Cardiac muscle cell (in vitro differentiated cells and primary cell): Measurements from ENCODE around the gene GAMT. TPM values are rescaled to one million over a fixed set of nuclear protein-coding genes. Genes with fewer than 3 reads are reported as not detected.

ENCODE experiments used
- DNase-seq, 2 donors: peaks; one replicate each; pipeline versions ENCODE4 v3.0.0 to v3.0.0-alpha.2; 2010 to 2017; ENCODE audit warnings: low read depth in 1 of 2, low spot score in 1 of 2
- H3K27ac ChIP-seq: fragments of 200-600 bp; sonication (generic); 2 replicates; pipeline ENCODE4 v1.5.1; 2016
- H3K27me3 ChIP-seq: fragments of 200-600 bp; sonication (generic); 2 replicates; pipeline ENCODE4 v1.6.0; 2016; ENCODE audit warnings: control low read depth
- H3K36me3 ChIP-seq: fragments of 200-600 bp; sonication (generic); 2 replicates; pipeline ENCODE4 v1.5.1; 2016; ENCODE audit warnings: control low read depth
- H3K4me1 ChIP-seq: fragments of 200-600 bp; sonication (generic); 2 replicates; pipeline ENCODE4 v1.8.1; 2017; ENCODE audit warnings: low read depth, mild to moderate bottlenecking, mixed run types
- H3K4me3 ChIP-seq: fragments of 200-600 bp; sonication (generic); 2 replicates; pipeline ENCODE4 v1.5.1; 2016; ENCODE audit warnings: mild to moderate bottlenecking
- H3K9me3 ChIP-seq: fragments of 200-600 bp; sonication (generic); 2 replicates; pipeline ENCODE4 v1.5.1; 2017; ENCODE audit warnings: low read depth, mild to moderate bottlenecking, control low read depth
- polyA plus RNA-seq: library from polyadenylated mRNA; unstranded; fragments of >200 nt; fragmentation: Nextera tagmentation; extraction: Ambion mirVana; gene quantifications from 2 replicates; pipeline ENCODE4 v1.2.1, GENCODE V29; 2016
- total RNA-seq: library from RNA; depleted of rRNA; stranded (reverse); fragments of >200 nt; gene quantifications from 2 replicates; pipeline ENCODE4 v1.2.3, GENCODE V29; 2016
- TF ChIP-seq, protein P1 (sequence below): IDR thresholded peaks from 2 replicates; pipeline ENCODE4 v1.5.1; 2012; ENCODE audit warnings: low read depth, mild to moderate bottlenecking, low read length

Gene GAMT
- total and polyA plus RNA-seq, 2 experiments from 2014 or later = 180 to 231 TPM

DNA sequence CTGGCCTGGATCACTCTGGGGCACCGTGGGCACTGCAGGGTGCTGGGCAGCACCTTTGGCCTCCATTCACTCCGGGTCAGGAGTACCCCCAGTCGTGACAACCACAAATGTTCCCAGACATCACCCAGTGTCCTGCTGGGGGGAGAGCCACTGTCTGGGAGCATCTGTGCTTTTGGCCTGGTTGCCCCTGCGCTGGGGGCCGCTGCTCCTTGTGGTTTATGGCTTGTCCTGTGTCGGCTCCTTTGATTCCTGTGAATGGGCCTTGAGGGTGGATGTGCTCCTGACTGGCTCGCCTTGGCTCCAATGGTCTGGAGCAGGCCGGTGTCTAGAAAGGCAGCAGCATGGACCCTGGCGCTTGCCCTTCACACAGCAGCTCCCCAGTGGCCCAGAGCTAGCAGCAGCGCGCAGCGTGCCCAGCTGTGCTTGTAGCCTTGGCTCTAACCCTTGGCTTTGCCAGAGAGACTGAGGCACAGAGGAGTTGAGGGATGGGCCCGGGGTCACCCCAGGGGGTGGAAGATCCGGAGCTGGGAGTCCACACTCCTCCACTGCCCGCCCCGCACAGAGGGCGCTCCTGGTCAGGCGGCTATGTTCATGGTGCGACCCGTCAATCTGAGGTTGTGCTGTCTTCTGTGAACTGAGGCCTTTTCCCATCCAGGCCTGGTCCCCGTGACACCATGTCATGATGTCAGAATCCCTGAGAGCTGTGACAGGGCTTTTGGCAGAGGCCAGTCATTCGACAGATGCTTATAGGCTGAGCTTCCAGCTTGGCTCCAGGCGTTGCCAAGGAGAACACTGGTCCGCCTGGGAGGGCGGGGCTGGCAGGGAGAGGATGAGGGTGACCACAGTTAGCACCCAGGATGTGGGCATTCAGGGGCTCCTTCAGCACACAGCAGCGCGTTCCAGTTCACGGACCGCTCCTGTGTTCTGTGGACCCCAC lies 10.2 kb upstream of the GAMT start:
- no peak overlapping the region for H3K4me3 ChIP-seq
- H3K9me3 ChIP-seq = no peaks in the 10 kb centered on the region
- H3K27ac ChIP-seq = peak overlapping the region; percentile 50
- H3K27me3 ChIP-seq = no peaks in the 10 kb centered on the region
- H3K4me1 ChIP-seq = peaks cover 29% of the 10 kb centered on the region
- TF ChIP-seq, protein P1, sequence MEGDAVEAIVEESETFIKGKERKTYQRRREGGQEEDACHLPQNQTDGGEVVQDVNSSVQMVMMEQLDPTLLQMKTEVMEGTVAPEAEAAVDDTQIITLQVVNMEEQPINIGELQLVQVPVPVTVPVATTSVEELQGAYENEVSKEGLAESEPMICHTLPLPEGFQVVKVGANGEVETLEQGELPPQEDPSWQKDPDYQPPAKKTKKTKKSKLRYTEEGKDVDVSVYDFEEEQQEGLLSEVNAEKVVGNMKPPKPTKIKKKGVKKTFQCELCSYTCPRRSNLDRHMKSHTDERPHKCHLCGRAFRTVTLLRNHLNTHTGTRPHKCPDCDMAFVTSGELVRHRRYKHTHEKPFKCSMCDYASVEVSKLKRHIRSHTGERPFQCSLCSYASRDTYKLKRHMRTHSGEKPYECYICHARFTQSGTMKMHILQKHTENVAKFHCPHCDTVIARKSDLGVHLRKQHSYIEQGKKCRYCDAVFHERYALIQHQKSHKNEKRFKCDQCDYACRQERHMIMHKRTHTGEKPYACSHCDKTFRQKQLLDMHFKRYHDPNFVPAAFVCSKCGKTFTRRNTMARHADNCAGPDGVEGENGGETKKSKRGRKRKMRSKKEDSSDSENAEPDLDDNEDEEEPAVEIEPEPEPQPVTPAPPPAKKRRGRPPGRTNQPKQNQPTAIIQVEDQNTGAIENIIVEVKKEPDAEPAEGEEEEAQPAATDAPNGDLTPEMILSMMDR = no peak
- peak in 1 of 2 donors; percentile 31 for DNase-seq
- H3K36me3 ChIP-seq = no peaks in the 10 kb centered on the region

- Histone ChIP-seq H3K9me3 (no peaks in the 10 kb centered on the region), H3K4me1 (peaks cover 23% of the 10 kb centered on the region), H3K4me3 (no peak overlapping the region), H3K36me3 (no peaks in the 10 kb centered on the region), H3K27ac (no peak overlapping the region), H3K27me3 (no peaks in the 10 kb centered on the region)
- DNase-seq = no peak
- TF ChIP-seq, protein P1 = no peak
These were observed 9.4 kb upstream of the GAMT start for GRCh38 chr19:1410789-1411188.

GRCh38 chr19:1410136-1410786 lies 8.9 kb upstream of the GAMT start:
- H3K27me3 ChIP-seq = no peaks in the 10 kb centered on the region
- DNase-seq = peak in 1 of 2 donors; percentile 44
- H3K4me1 ChIP-seq = peaks cover 18% of the 10 kb centered on the region
- no peaks in the 10 kb centered on the region for H3K9me3 ChIP-seq
- H3K36me3 ChIP-seq = no peaks in the 10 kb centered on the region
- no peak overlapping the region for H3K27ac ChIP-seq
- TF ChIP-seq, protein P1 = no peak
- H3K4me3 ChIP-seq = no peak overlapping the region

- DNase-seq = no peak
- peak overlapping the region; percentile 81 for H3K4me3 ChIP-seq
- H3K4me1 ChIP-seq = peaks cover 13% of the 10 kb centered on the region
These were observed 8.1 kb upstream of the GAMT start for GRCh38 chr19:1409204-1410005.

More at GRCh38 chr19:1409204-1410005, 8.1 kb upstream of the GAMT start:
- no peaks in the 10 kb centered on the region for H3K9me3 ChIP-seq
- H3K27me3 ChIP-seq = no peaks in the 10 kb centered on the region
- H3K27ac ChIP-seq = peak overlapping the region; percentile 94
- H3K36me3 ChIP-seq = no peaks in the 10 kb centered on the region
- TF ChIP-seq, protein P1 = no peak
